Measurements from ENCODE around the gene ABHD1.

- no peak for TF ChIP-seq POLR2AphosphoS5 (IDR thresholded peaks at IDR 0.05)
- no peak for TF ChIP-seq CTCF (IDR thresholded peaks at IDR 0.05)
- no peak for TF ChIP-seq POLR2A (IDR thresholded peaks at IDR 0.05)
Observed at GRCh38 chr2:27089111-27089954, 34.3 kb upstream of the ABHD1 start.

Measured in breast epithelium (tissue), 3 donors.